Retina (tissue), 1 donor: ENCODE data around the gene ANKS1B.

Experiments used
- DNase-seq: peaks from one replicate; pipeline ENCODE4 v3.0.0-alpha.2; 2016

ANKS1B gene

GRCh38 chr12:99959549-99960170 lies 25.1 kb downstream of the ANKS1B start:
- DNase-seq, result no peak

- no peak for DNase-seq
These were observed 26.8 kb downstream of the ANKS1B start for GRCh38 chr12:99957866-99958466.

- no peak for DNase-seq
These were observed 30.0 kb downstream of the ANKS1B start for GRCh38 chr12:99954724-99955123.

GRCh38 chr12:99948370-99948769 lies 36.4 kb downstream of the ANKS1B start:
- DNase-seq, result no peak

DNA sequence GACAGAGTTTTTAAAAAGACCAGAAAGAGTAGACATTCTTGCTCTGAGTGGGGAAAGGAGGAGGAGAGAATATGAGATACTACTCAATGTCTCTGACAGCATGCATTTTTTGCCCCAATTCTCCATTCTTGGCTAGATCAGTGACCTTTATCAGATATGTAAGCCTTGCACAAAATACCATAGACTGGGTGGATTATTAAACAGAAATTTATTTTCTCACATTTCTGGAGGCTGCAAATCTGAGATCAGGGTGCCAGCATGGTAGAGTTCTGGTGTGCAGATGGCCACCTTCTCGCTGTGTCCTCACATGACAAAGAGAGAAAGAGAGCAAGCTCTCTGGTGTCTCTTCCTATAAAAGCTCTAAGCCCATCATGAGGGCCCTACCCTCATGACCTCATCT lies 38.6 kb downstream of the ANKS1B start:
- DNase-seq, result no peak

GRCh38 chr12:99935608-99936007 lies 49.1 kb downstream of the ANKS1B start:
- DNase-seq, result no peak

- no peak for DNase-seq
These were observed 58.1 kb downstream of the ANKS1B start for GRCh38 chr12:99926511-99927169.

DNA sequence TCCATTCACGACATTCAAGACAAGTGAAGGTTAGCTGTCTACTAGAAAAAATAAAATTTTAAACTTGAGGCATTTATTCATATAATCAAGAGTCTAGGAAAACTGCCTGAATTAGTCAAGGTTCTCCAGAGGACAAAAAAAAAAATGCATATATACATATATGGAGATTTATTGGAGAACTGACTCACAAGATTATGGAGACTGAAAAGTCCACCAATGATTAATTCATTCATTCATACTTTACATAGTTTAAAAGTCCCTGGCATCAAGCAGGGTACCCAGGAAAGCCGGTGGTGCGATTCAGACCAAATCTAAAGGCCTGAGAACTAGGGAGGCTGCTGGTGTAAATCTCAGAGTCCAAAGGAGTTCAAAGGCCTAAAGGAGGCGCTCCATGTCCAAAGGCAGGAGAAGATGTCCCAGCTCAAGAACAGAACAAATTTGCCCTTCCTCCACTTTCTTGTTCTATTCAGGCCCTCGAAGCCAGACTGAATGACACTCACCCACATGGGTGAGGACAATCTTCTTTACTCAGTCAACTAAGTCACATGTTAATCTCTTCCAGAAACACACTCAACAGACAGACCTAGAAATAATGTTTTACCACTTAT lies 64.3 kb downstream of the ANKS1B start:
- DNase-seq, result no peak

DNA sequence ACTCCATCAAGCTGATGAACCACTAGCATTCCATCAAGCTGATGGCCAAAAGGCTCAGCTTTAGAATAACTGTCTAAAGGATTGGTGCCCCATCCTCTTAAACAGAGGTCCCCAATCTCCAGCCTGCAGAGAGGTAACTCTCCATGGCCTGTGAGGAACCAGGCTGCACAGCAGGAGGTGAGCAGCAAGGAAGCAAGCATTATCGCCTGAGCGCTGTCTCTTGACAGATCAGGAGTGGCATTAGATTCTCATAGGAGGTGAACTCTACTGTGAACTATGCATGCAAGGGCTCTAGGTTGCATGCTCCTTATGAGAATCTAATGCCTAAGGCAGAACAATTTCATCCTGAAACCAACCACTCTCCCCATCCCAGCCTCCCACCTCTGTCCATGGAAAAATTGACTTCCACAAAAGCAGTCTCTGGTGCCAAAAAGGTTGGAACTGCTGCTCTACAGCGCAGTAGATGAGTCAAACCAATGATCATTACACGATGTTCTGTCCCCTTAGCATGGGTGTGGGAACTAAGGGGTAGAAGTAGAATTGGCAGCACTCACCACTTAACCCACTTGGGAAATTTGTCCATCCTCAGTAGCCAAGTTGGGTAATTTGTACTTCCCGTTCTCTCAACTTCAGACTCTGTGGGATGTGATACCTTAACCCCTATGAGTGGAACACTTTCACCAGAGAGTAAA lies 66.9 kb downstream of the ANKS1B start:
- peak; percentile 14 for DNase-seq

GRCh38 chr12:99916555-99916954 lies 68.2 kb downstream of the ANKS1B start:
- no peak for DNase-seq

DNA sequence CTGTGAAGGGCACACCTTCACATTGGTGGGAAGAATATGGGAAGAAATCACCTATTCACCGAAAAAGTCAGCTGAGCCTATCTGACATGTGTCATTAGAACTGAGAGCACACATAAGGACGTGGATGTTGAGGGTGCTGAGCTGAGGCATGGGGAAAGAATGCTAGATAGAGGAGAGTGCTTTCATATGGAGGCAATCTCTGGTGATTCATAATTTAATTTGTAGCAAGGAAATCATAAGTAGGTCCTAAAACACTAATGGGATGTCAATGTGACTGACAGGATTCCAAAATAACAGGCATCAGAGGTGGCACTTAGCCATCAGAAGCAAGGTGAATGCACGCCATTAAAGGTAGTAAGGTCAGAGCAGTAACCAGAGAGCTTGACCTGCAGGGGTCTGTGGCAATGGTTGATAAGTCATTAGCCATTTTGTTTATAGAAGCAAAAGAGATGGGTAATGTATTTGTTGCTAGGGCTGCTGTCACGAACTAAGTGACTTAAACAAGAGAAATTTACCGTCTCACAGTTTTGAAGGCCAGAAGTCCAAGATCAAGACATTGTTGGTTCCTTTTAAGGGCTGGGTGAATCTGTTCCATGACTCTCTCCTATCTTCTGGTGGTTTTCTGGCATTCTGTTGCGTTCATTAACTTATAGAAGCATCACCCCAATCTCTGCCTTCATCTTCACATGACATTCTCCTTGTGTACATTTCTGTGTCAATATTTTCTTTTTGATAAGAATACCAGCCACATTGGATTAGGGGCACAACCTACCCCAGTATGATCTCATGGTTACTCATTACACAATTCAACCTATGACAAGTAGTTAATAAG lies 69.3 kb downstream of the ANKS1B start:
- no peak for DNase-seq

DNA sequence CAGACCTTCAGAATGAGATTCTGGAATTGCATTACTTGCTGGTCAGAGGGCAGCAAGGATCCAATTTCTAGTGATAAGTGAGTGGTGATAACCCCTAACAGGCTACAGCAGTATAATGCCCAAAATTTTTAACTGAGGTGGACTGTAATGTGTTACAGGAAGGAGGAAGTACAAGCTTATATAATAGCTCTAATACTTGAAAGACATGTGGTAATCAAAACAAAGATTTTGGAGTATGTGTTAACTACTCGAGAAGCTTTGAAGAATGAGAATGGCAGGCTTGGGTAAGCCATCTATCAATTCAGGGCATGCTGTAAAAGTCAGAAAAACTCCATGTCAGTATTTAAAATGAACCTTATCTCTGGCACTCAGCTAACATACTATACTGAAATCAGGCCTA lies 70.5 kb downstream of the ANKS1B start:
- no peak for DNase-seq

- no peak for DNase-seq
These were observed 72.8 kb downstream of the ANKS1B start for GRCh38 chr12:99911967-99912366.

- DNase-seq, result no peak
These were observed 73.7 kb downstream of the ANKS1B start for GRCh38 chr12:99911081-99911480.

GRCh38 chr12:99910342-99910741 lies 74.4 kb downstream of the ANKS1B start:
- DNase-seq, result no peak

DNA sequence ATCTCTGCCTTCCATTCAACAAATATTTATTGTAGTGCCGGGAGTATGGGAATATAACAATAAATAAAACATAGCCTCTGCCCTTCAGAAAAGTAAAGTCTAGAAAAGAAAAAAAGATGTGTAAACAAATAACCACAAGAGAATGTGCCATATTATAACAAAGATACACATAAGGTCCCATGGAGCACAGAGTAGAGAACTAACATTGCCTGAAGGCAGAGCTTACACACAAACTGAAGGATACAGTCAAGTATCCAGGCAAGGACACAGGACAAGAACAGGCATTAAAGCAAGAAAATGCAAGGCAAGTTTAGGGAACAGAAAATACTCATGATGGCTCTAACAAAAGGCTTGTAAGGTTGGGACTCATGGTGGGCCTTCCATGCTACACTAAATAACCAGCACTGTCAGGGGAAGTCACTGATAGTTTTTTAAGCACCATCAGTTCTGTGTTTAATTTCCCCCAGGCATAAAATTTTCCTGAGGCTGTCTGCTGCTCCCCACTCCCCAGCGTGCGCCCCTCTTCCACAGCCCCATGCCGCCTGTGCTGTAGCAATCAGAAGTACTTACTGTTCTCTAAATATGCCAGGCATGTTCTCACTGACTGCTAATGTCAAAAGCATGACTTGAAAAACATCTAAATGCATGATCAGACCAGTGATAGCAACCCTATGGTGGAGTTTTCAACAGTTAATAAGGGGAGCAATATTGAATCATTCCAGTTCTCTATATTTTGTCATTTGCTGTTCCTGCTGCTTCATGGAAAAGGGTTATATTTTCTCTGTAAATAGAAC lies 77.8 kb downstream of the ANKS1B start:
- DNase-seq, result peak; percentile 13

GRCh38 chr12:99901181-99901580 lies 83.6 kb downstream of the ANKS1B start:
- DNase-seq, result no peak

DNA sequence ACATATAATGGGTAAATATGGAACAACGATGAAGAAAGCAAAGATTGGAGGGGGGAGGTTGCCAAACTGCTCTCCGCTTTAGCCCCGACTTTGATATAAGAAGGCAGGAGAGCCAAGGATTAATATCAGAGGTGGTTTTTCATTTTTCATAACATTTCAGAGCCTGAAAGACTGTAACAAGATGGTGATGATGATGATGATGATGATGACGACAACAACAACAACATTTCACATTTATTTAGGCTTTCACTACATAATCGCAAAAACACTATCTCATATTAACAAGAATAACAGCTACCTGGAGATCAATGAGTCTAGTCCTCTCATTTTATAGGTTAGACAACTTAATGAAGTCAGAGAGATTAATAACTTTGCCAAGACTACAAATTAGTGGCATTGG lies 86.1 kb downstream of the ANKS1B start:
- no peak for DNase-seq

DNA sequence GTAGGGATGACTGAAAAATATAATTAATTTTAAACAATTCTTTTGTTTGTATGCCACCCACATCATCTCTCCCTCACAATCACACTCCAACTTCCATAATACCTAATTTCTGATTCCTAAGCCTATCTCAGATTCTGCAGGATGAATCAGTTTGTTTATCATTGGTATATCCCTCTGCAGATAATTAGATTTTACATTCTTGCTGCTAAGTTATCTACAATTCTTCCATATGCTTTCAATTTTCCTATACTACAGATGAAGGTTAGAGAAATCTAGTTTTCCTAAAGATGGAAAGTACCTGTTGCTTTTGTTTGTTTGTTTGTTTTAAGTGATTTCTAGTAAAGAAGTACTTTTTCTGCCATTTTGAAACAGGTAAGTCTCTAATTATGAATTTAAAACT lies 105.3 kb downstream of the ANKS1B start:
- no peak for DNase-seq

GRCh38 chr12:99875081-99875480 lies 109.7 kb downstream of the ANKS1B start:
- no peak for DNase-seq

DNA sequence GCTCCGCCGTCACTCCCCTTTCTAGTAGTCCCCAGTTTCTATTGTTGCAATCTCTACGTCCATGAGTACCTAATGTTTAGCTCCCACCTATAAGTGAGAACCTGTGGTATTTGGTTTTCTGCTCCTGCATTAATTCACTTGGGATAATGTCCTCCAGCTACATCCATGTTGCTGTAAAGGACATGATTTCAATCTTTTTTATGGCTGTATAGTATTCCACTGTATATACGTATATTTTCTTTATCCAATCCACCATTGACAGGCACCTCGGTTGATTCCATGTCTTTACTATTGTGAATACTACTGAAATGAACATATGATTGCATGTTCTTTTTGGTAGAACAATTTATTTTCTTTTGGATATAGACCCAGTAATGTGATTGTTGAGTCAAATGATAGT lies 114.7 kb downstream of the ANKS1B start:
- DNase-seq, result no peak

- no peak for DNase-seq
These were observed 123.0 kb downstream of the ANKS1B start for GRCh38 chr12:99861731-99862130.
